Neutrophil (primary cell): ENCODE data around the gene JTB.
A peak's percentile ranks its signal among the peaks of the same experiment; 100 is the strongest.

Experiments used
- H3K27ac ChIP-seq: fragments of 200-600 bp; sonication (generic); 2 replicates; pipeline ENCODE4 v1.5.1; 2016; ENCODE audit warnings: mild to moderate bottlenecking, moderate library complexity
- H3K27me3 ChIP-seq: fragments of 200-600 bp; sonication (generic); 2 replicates; pipeline ENCODE4 v1.6.0; 2016; ENCODE audit warnings: mild to moderate bottlenecking
- H3K36me3 ChIP-seq: fragments of 200-600 bp; sonication (generic); 2 replicates; pipeline ENCODE4 v1.5.1; 2017
- H3K4me1 ChIP-seq, 2 experiments: fragments of 200-600 bp in 1 of 2; sonication (generic) in 1 of 2; 1 replicate in 1 of 2; 2 replicates in 1 of 2; pipeline versions ENCODE4 v1.5.1 to v1.6.1; 2013 to 2016; ENCODE audit warnings: low read depth in 1 of 2, low read length in 1 of 2, mild to moderate bottlenecking in 1 of 2, moderate library complexity in 1 of 2; ENCODE audit not compliant: control insufficient read depth in 1 of 2, insufficient read depth in 1 of 2
- H3K4me3 ChIP-seq, 2 experiments: fragments of 200-600 bp in 1 of 2; sonication (generic) in 1 of 2; 1 replicate in 1 of 2; 2 replicates in 1 of 2; pipeline ENCODE4 v1.5.1; 2013 to 2016; ENCODE audit warnings: low read depth in 1 of 2, low read length in 1 of 2, mild to moderate bottlenecking in 1 of 2, moderate library complexity in 1 of 2
- H3K9me3 ChIP-seq: fragments of 200-600 bp; sonication (generic); 2 replicates; pipeline ENCODE4 v1.5.1; 2016
- TF ChIP-seq, protein P1 (sequence below): fragments of 200-600 bp; sonication (generic); IDR thresholded peaks from 2 replicates; pipeline ENCODE4 v1.5.1; 2016; ENCODE audit warnings: antibody characterized with exemption

Gene JTB

DNA sequence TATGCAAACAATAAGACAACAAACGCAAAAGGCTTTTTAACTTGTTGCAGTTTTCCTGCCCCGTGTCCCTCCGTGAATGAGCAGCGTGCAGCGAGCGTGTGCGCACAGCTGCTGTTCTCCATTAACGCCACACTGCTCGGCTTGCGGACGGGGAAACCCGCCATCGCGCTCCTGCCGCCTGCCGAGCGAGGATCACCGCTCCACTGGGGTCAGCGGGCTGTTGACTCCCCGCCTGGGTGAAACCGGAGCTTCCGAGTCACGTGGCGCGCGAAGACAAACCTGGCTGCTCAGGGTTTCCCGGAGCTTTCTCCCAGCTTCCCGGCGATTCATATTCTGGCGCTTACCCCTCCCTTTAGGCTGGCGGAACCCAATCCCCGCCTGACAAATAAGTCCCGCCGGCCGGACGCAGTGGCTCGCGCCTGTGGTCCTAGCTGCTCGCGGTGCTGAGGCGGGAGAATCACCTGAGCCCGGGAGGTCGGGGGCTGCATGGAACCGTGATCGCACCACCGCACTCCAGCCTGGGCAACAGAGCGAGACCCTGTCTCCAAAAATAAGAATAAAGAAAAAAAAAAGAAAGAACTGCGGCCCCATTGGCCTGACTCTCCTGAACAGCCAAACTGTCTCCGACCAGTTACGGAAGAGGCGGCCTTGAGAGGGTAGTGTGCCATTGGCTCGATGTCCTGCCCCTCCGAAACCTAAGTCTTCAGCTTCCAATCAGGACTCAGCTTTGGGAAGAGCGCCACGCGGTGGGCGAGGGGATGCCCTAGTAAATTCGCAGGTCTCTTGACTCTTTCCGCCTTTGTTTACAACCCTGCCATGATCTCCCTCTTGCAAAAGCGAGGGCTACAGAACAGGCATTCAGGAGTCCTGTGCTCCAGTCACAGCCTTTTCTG, 10.1 kb downstream of the JTB start, which contains the start of gene CREB3L4:
TSS of gene CREB3L4 (plus strand) at position 796 of the 893 bp plus-strand sequence. CDS start 624 bp downstream, outside the sequence.
- TF ChIP-seq, protein P1, sequence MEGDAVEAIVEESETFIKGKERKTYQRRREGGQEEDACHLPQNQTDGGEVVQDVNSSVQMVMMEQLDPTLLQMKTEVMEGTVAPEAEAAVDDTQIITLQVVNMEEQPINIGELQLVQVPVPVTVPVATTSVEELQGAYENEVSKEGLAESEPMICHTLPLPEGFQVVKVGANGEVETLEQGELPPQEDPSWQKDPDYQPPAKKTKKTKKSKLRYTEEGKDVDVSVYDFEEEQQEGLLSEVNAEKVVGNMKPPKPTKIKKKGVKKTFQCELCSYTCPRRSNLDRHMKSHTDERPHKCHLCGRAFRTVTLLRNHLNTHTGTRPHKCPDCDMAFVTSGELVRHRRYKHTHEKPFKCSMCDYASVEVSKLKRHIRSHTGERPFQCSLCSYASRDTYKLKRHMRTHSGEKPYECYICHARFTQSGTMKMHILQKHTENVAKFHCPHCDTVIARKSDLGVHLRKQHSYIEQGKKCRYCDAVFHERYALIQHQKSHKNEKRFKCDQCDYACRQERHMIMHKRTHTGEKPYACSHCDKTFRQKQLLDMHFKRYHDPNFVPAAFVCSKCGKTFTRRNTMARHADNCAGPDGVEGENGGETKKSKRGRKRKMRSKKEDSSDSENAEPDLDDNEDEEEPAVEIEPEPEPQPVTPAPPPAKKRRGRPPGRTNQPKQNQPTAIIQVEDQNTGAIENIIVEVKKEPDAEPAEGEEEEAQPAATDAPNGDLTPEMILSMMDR: peak; percentile 36
- no peaks in the 10 kb centered on the region for H3K36me3 ChIP-seq
- no peaks in the 10 kb centered on the region for H3K9me3 ChIP-seq
- H3K27me3 ChIP-seq: no peaks in the 10 kb centered on the region
- peak within 1 kb of the TSS; percentile 71 to 77 for H3K4me3 ChIP-seq
- peak within 1 kb of the TSS; percentile 85 for H3K27ac ChIP-seq
- H3K4me1 ChIP-seq: peaks cover 43 to 49% of the 10 kb centered on the region in 2 experiments

DNA sequence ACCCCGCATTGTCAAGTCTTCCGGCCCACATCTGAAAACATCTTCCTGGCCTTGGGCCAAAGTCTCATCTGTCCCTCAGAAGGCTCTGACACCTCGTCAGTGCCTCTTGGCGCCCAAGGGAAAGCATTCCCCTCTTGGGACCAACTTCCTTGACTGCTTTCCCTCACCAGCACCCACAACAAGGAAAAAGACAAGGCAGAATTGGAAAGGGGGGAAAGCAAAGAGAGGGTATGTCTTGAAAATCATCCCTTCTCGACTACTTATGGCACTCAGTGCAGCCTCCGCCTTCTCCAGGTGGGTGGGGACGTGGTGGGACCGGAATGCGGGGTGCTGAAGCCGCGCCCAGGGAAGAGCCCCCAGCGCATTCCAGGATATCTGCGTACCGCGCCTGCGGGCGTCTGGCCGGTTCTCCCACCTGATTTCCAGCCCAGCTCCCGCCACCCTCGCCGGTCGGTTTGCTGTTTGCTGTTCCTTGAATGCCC, 13.6 kb downstream of the JTB start:
- TF ChIP-seq, protein P1: no peak
- Histone ChIP-seq H3K4me1 (peaks cover 51 to 63% of the 10 kb centered on the region in 2 experiments), H3K4me3 (peak overlapping the region; percentile 89 to 93)

DNA sequence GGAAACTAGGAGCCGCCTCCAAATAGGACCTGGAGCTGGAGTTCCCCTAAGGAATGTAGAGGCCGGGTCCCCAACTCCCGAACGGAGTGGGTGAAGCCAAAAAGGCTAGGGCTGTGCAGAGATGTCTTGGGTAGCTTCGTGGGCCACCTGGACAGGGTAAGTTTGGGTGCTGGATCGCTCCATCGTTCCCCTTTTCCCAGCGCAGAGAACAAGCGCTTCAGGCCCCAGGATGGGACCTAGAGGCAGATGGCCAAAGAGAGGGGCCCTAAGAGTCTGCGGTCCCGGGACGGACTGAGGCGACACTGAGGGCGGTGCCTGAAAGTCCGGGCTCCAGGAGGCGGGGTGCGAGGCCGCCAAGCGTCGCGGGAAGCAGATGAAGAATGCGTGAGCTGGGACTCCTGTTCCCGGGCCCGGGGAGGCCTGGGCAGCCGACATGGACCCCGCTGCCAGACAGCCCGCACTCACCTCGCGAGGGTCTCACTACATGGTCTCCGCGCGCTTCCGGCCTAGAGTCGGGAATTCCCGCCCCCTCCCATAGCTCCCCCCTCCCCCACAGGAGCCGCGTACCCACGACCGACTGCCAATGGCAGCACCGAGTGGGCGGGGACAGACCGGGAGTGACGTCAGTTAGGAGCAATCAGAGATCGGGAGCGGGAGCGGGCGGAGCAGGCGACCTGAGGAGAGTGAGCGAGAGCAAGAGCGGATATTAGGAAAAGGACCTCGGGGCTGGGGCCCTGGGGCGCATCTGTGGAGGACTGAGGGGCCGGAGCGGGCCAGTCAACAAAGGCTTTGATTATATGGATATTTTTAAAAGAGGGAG, 14.2 kb downstream of the JTB start, which contains the start of gene SLC39A1:
TSS of gene SLC39A1 (minus strand) at position 508 of the 820 bp plus-strand sequence. CDS start 822 bp downstream, outside the sequence.
- TF ChIP-seq, protein P1: no peak
- peak within 1 kb of the TSS; percentile 89 to 93 for H3K4me3 ChIP-seq
- peak within 1 kb of the TSS; percentile 93 for H3K27ac ChIP-seq
- no peaks in the 10 kb centered on the region for H3K9me3 ChIP-seq
- no peaks in the 10 kb centered on the region for H3K27me3 ChIP-seq
- peaks cover 8% of the 10 kb centered on the region for H3K36me3 ChIP-seq
- H3K4me1 ChIP-seq: peaks cover 47 to 62% of the 10 kb centered on the region in 2 experiments

More for the DNA sequence above, 13.6 kb downstream of the JTB start:
- H3K36me3 ChIP-seq: peaks cover 8% of the 10 kb centered on the region
- no peaks in the 10 kb centered on the region for H3K27me3 ChIP-seq
- no peaks in the 10 kb centered on the region for H3K9me3 ChIP-seq
- peak overlapping the region; percentile 93 for H3K27ac ChIP-seq

DNA sequence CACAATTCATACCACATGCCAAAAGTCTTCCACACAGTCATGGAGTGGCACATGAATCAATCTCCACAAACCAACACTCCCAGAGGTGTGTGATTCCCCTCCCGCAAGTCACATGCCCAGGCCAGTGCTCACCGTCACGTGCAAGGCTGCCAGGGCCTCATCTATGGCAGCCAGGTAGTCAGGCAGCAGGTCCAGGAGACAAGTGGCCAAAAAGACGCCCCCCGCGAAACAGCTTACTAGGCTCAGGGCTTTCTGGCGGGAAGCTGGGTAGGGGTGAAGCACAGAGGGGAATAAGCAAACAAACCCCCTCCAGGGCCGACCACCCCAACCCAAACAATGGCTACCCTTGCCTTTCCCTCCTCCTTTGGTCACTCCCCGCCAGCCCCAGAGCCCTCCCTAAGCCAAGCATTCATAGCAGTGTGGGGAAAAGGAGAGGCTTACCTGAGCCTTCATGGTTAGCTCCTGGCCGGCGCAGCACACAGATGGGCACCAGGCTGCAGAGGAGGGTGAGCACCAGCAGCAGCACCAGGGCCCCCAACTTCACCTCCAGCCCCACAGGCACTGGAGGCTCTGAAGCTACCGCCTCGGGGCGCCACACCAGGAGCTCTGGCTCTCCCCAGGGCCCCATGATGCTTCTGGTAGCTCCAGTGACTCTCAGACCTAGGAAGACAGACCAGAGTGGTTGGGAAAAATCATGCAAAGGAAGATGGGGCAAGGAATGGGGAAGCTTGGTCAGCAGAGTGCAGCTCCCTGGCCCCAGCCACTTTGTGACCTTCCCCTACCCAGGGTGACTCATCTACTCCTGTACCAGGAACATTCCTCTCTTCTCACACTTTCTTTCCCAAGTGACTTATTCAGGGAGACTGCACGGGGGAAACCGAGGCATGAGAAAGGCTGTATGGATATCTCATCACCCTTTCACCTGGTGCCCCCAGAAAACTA, 15.1 kb downstream of the JTB start:
- H3K36me3 ChIP-seq: peaks cover 8% of the 10 kb centered on the region
- no peaks in the 10 kb centered on the region for H3K27me3 ChIP-seq
- no peaks in the 10 kb centered on the region for H3K9me3 ChIP-seq
- peaks cover 48 to 60% of the 10 kb centered on the region in 2 experiments for H3K4me1 ChIP-seq
- peak overlapping the region; percentile 93 for H3K27ac ChIP-seq
- TF ChIP-seq, protein P1: no peak
- peak overlapping the region; percentile 89 to 93 for H3K4me3 ChIP-seq
